ENCODE results near the gene RMDN3. TPM values are rescaled to one million over a fixed set of nuclear protein-coding genes. Genes with fewer than 3 reads are reported as not detected.
A peak's percentile ranks its signal among the peaks of the same experiment; 100 is the strongest.

RMDN3 gene
- total and polyA plus RNA-seq, 2 of the 13 experiments (the other 11 are each of a cell fraction or from before 2014, with no cell fraction given) = 16.8 to 19.5 TPM

DNA sequence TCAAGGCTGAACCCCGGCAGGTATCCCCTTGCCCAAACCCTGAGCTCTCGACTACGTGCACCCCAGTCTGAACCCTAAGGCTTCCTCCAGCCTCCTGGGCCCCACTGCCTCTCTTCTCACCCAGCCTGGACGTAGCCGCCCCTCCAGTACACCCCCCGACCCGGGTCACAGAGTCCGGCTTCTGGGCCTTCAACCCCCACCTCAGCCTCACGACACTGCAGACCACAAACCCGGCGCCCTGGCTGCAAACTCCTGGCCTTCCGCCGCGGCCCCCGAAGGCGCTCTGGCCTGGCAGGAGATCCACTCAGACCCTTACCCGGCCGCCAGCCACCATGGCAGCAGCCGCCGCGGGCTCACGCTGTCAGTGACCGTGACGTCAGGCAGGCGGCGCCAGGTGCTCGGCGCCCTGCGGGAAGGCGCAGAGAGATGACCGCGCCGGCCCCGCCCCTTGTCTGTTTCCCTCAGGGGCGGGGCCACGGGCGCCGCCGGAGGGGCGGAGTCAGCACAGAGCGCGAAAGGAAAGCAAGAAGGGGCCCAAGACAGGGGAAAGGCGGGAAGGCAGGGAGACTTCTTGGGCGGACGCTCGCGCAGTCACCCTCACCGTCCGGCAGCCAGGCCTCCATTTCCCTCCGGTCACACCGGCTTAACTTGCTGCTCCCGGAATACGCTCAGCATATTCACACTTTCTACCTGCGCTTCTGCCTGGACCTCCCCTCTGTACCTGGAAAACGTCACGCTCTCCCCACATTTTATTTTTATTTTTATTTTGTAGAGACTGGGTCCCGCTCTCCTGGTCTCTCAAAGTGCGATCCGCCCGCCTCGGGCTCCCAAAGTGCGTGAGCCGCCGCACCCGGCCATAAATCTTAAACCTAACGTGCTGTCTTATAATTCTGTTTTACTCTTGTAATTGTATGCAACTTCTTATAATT is at the start of gene RMDN3 (continued):
- TF ChIP-seq, protein P1, sequence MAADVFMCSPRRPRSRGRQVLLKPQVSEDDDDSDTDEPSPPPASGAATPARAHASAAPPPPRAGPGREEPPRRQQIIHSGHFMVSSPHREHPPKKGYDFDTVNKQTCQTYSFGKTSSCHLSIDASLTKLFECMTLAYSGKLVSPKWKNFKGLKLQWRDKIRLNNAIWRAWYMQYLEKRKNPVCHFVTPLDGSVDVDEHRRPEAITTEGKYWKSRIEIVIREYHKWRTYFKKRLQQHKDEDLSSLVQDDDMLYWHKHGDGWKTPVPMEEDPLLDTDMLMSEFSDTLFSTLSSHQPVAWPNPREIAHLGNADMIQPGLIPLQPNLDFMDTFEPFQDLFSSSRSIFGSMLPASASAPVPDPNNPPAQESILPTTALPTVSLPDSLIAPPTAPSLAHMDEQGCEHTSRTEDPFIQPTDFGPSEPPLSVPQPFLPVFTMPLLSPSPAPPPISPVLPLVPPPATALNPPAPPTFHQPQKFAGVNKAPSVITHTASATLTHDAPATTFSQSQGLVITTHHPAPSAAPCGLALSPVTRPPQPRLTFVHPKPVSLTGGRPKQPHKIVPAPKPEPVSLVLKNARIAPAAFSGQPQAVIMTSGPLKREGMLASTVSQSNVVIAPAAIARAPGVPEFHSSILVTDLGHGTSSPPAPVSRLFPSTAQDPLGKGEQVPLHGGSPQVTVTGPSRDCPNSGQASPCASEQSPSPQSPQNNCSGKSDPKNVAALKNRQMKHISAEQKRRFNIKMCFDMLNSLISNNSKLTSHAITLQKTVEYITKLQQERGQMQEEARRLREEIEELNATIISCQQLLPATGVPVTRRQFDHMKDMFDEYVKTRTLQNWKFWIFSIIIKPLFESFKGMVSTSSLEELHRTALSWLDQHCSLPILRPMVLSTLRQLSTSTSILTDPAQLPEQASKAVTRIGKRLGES (CRISPR knock-in tag; IDR thresholded peaks at IDR 0.05; ENCODE audit: borderline replicate concordance) = no peak
- TF ChIP-seq NFIC (IDR thresholded peaks at IDR 0.05; ENCODE audit: low read length) = no peak
- TF ChIP-seq, protein P2, sequence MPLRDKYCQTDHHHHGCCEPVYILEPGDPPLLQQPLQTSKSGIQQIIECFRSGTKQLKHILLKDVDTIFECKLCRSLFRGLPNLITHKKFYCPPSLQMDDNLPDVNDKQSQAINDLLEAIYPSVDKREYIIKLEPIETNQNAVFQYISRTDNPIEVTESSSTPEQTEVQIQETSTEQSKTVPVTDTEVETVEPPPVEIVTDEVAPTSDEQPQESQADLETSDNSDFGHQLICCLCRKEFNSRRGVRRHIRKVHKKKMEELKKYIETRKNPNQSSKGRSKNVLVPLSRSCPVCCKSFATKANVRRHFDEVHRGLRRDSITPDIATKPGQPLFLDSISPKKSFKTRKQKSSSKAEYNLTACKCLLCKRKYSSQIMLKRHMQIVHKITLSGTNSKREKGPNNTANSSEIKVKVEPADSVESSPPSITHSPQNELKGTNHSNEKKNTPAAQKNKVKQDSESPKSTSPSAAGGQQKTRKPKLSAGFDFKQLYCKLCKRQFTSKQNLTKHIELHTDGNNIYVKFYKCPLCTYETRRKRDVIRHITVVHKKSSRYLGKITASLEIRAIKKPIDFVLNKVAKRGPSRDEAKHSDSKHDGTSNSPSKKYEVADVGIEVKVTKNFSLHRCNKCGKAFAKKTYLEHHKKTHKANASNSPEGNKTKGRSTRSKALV (CRISPR knock-in tag; IDR thresholded peaks at IDR 0.05) = no peak
- TF ChIP-seq EEA1 (CRISPR knock-in tag; IDR thresholded peaks at IDR 0.05; ENCODE audit: borderline replicate concordance) = peak; percentile 61; the same call in 1 of the 2 replicates
- TF ChIP-seq ZNF333 (CRISPR knock-in tag; IDR thresholded peaks at IDR 0.05; ENCODE audit: borderline replicate concordance) = no peak
- peak; percentile 82; the same call in 1 of the 2 replicates for TF ChIP-seq FOXK1 (CRISPR knock-in tag; IDR thresholded peaks at IDR 0.05; ENCODE audit: borderline replicate concordance, low read depth)
- peak; percentile 82; the same call in 1 of the 2 replicates for TF ChIP-seq ZNF761 (CRISPR knock-in tag; conservative IDR thresholded peaks at IDR 0.05)
- TF ChIP-seq, protein P3, sequence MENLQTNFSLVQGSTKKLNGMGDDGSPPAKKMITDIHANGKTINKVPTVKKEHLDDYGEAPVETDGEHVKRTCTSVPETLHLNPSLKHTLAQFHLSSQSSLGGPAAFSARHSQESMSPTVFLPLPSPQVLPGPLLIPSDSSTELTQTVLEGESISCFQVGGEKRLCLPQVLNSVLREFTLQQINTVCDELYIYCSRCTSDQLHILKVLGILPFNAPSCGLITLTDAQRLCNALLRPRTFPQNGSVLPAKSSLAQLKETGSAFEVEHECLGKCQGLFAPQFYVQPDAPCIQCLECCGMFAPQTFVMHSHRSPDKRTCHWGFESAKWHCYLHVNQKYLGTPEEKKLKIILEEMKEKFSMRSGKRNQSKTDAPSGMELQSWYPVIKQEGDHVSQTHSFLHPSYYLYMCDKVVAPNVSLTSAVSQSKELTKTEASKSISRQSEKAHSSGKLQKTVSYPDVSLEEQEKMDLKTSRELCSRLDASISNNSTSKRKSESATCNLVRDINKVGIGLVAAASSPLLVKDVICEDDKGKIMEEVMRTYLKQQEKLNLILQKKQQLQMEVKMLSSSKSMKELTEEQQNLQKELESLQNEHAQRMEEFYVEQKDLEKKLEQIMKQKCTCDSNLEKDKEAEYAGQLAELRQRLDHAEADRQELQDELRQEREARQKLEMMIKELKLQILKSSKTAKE (CRISPR knock-in tag; IDR thresholded peaks at IDR 0.05; ENCODE audit: borderline replicate concordance) = no peak
- no peak for TF ChIP-seq CHD2 (IDR thresholded peaks at IDR 0.05; ENCODE audit: low read depth, low read length)
- 0 out of 2 replicates have a peak, but pooled peaks have one; percentile 50 for TF ChIP-seq ZNF558 (CRISPR knock-in tag; IDR thresholded peaks at IDR 0.05; ENCODE audit: borderline replicate concordance)
- peak; percentile 79 to 91 for TF ChIP-seq POLR2A (IDR thresholded peaks at IDR 0.05; ENCODE audit: insufficient read depth in 1 of 2, low read depth in 2 of 2, low read length in 2 of 2)
- TF ChIP-seq, protein P4, sequence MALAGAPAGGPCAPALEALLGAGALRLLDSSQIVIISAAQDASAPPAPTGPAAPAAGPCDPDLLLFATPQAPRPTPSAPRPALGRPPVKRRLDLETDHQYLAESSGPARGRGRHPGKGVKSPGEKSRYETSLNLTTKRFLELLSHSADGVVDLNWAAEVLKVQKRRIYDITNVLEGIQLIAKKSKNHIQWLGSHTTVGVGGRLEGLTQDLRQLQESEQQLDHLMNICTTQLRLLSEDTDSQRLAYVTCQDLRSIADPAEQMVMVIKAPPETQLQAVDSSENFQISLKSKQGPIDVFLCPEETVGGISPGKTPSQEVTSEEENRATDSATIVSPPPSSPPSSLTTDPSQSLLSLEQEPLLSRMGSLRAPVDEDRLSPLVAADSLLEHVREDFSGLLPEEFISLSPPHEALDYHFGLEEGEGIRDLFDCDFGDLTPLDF (CRISPR knock-in tag; IDR thresholded peaks at IDR 0.05) = peak; percentile 96
- no peak for TF ChIP-seq MAFG (CRISPR knock-in tag; IDR thresholded peaks at IDR 0.05)
- TF ChIP-seq, protein P5, sequence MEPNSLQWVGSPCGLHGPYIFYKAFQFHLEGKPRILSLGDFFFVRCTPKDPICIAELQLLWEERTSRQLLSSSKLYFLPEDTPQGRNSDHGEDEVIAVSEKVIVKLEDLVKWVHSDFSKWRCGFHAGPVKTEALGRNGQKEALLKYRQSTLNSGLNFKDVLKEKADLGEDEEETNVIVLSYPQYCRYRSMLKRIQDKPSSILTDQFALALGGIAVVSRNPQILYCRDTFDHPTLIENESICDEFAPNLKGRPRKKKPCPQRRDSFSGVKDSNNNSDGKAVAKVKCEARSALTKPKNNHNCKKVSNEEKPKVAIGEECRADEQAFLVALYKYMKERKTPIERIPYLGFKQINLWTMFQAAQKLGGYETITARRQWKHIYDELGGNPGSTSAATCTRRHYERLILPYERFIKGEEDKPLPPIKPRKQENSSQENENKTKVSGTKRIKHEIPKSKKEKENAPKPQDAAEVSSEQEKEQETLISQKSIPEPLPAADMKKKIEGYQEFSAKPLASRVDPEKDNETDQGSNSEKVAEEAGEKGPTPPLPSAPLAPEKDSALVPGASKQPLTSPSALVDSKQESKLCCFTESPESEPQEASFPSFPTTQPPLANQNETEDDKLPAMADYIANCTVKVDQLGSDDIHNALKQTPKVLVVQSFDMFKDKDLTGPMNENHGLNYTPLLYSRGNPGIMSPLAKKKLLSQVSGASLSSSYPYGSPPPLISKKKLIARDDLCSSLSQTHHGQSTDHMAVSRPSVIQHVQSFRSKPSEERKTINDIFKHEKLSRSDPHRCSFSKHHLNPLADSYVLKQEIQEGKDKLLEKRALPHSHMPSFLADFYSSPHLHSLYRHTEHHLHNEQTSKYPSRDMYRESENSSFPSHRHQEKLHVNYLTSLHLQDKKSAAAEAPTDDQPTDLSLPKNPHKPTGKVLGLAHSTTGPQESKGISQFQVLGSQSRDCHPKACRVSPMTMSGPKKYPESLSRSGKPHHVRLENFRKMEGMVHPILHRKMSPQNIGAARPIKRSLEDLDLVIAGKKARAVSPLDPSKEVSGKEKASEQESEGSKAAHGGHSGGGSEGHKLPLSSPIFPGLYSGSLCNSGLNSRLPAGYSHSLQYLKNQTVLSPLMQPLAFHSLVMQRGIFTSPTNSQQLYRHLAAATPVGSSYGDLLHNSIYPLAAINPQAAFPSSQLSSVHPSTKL (CRISPR knock-in tag; IDR thresholded peaks at IDR 0.05) = peak; percentile 34; the same call in 1 of the 2 replicates
- TF ChIP-seq, protein P6, sequence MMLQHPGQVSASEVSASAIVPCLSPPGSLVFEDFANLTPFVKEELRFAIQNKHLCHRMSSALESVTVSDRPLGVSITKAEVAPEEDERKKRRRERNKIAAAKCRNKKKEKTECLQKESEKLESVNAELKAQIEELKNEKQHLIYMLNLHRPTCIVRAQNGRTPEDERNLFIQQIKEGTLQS (CRISPR knock-in tag; IDR thresholded peaks at IDR 0.05) = no peak

Measured in HepG2 (cell line).